Chondrocyte (in vitro differentiated cells): ENCODE measurements around the gene FNBP1. TPM values are rescaled to one million over a fixed set of nuclear protein-coding genes. Genes with fewer than 3 reads are reported as not detected.

ENCODE experiments used
- DNase-seq: peaks from one replicate; pipeline ENCODE4 v3.0.0; 2021; ENCODE audit warnings: mixed read lengths, low spot score
- H3K27ac Mint-ChIP-seq: one replicate; pipeline ENCODE4 v1.8.0; 2021; ENCODE audit warnings: mild to moderate bottlenecking, moderate library complexity, mixed read lengths; ENCODE audit not compliant: unreplicated experiment
- H3K27me3 Mint-ChIP-seq: 2 replicates; pipeline ENCODE4 v1.8.0; 2021; ENCODE audit warnings: low read depth, mixed read lengths
- H3K36me3 Mint-ChIP-seq: 2 replicates; pipeline ENCODE4 v1.8.0; 2021; ENCODE audit warnings: low read depth, mixed read lengths
- H3K4me1 Mint-ChIP-seq: 2 replicates; pipeline ENCODE4 v1.8.0; 2021; ENCODE audit warnings: low read depth, mild to moderate bottlenecking, mixed read lengths
- H3K4me3 Mint-ChIP-seq: one replicate; pipeline ENCODE4 v1.8.0; 2021; ENCODE audit warnings: mild to moderate bottlenecking, moderate library complexity, mixed read lengths; ENCODE audit not compliant: unreplicated experiment
- H3K9me3 Mint-ChIP-seq: 2 replicates; pipeline ENCODE4 v1.8.0; 2021; ENCODE audit warnings: low read depth, mixed read lengths
- CTCF ChIP-seq: fragments of 200-600 bp; sonication (generic); IDR thresholded peaks from 2 replicates; pipeline ENCODE4 v1.5.0; 2021; ENCODE audit warnings: antibody characterized with exemption, mild to moderate bottlenecking, moderate library complexity
- total RNA-seq: library from RNA; stranded (reverse); gene quantifications from 3 replicates; pipeline ENCODE4 v1.2.1, GENCODE V29; 2021

Gene FNBP1
- total RNA-seq, 1 donor from 2014 or later: 61.2 TPM

- H3K4me3 Mint-ChIP-seq: peak overlapping the region; percentile 94
- H3K4me1 Mint-ChIP-seq: peaks cover 36% of the 10 kb centered on the region
- peaks cover 4% of the 10 kb centered on the region for H3K36me3 Mint-ChIP-seq
- H3K27me3 Mint-ChIP-seq: no peaks in the 10 kb centered on the region
- no peak for TF ChIP-seq CTCF
- H3K27ac Mint-ChIP-seq: peak overlapping the region; percentile 93
- no peaks in the 10 kb centered on the region for H3K9me3 Mint-ChIP-seq
- no peak for DNase-seq
Measured at GRCh38 chr9:130054325-130054786, 11.4 kb upstream of the FNBP1 start.

- Mint-ChIP-seq H3K36me3 (peaks cover 3% of the 10 kb centered on the region), H3K27ac (peak within 1 kb of the TSS; percentile 93), H3K4me1 (peaks cover 31% of the 10 kb centered on the region), H3K27me3 (no peaks in the 10 kb centered on the region), H3K4me3 (peak within 1 kb of the TSS; percentile 94), H3K9me3 (no peaks in the 10 kb centered on the region)
- no peak for DNase-seq
- TF ChIP-seq CTCF: peak; percentile 4
Measured at GRCh38 chr9:130053504-130054324, 10.7 kb upstream of the FNBP1 start, which contains the start of gene GPR107. Gene GPR107, plus strand, starts transcription at chr9:130053906. Its CDS starts 27 bp downstream, at chr9:130053933.

- DNase-seq: no peak
- Mint-ChIP-seq H3K27me3 (no peaks in the 10 kb centered on the region), H3K4me1 (peaks cover 27% of the 10 kb centered on the region), H3K9me3 (no peaks in the 10 kb centered on the region), H3K36me3 (peaks cover 1% of the 10 kb centered on the region), H3K4me3 (peak overlapping the region; percentile 94), H3K27ac (peak overlapping the region; percentile 93)
- TF ChIP-seq CTCF: peak; percentile 7
Measured at GRCh38 chr9:130053109-130053503, 10.1 kb upstream of the FNBP1 start.

- no peak for DNase-seq
- peaks cover 26% of the 10 kb centered on the region for H3K4me1 Mint-ChIP-seq
- H3K36me3 Mint-ChIP-seq: no peaks in the 10 kb centered on the region
- H3K4me3 Mint-ChIP-seq: no peak overlapping the region
- H3K27ac Mint-ChIP-seq: no peak overlapping the region
- no peaks in the 10 kb centered on the region for H3K27me3 Mint-ChIP-seq
- no peak for TF ChIP-seq CTCF
- no peaks in the 10 kb centered on the region for H3K9me3 Mint-ChIP-seq
Measured at GRCh38 chr9:130051855-130052254, 8.9 kb upstream of the FNBP1 start.

GRCh38 chr9:130050462-130050861, 7.5 kb upstream of the FNBP1 start:
- Mint-ChIP-seq H3K27ac (no peak overlapping the region), H3K27me3 (no peaks in the 10 kb centered on the region), H3K36me3 (no peaks in the 10 kb centered on the region), H3K4me3 (no peak overlapping the region), H3K4me1 (peaks cover 27% of the 10 kb centered on the region), H3K9me3 (no peaks in the 10 kb centered on the region)
- DNase-seq: no peak
- TF ChIP-seq CTCF: no peak
